HG02970 (cell line): ENCODE measurements around the gene LRRTM4.
"Not testable (repeated sequence)": the region's sequence is repeated elsewhere in the genome, so short reads cannot be mapped to it uniquely, and the experiment has no call there.

ENCODE experiments used
- ATAC-seq: cut with Tn5 transposase; IDR thresholded peaks from one replicate; pipeline ENCODE4 v1.9.1; 2021; ENCODE audit warnings: mild to moderate bottlenecking, moderate library complexity, moderate number of reproducible peaks; ENCODE audit not compliant: unreplicated experiment, low FRiP score

Gene LRRTM4

DNA sequence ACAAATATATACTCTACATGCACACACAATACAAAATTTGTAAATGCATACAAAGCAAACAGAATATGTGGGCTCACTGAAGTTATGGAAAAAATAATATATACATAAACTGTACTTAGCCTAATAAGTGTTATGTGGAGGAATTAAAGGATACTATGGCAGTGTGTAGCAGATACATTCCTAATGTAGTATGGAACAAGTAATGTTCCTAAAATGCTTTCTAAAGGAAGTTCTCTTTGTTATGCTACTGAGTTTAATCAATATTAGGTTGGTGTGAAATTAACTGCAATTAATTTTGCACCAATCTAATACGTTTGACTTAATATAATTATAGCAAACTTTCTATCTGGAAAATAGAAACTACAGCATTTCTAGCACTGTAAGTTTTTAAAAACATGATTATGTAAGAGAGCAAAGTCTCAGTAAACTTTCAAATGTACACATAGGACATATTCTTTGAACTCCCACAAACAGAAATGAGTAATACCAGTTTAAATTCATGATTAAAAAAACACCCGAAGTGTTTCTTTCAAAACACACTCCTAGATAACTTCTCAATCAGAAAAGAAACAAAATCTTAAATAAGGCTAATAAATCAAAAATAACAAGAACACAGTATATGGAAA is 331.3 kb downstream of the LRRTM4 start:
- no peak for ATAC-seq

DNA sequence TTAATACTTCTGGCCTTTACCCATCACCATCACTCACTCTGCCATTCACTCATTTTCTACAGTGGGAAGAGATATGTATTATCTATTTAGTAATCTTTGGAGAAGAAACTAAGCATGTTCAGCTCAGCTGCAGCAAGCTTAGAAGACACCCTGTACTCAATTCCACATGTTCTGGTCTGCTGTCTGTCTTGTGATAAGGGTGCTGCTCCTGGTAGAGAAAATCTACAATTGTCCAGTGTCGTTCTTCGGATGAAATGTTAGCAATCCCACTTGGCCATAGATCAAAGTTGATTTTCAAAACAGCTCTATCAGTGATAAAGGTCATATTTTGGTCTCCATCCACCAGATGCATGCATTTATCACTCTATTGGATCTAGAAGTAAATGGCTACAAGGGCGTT is 337.1 kb downstream of the LRRTM4 start:
- ATAC-seq, result no peak

DNA sequence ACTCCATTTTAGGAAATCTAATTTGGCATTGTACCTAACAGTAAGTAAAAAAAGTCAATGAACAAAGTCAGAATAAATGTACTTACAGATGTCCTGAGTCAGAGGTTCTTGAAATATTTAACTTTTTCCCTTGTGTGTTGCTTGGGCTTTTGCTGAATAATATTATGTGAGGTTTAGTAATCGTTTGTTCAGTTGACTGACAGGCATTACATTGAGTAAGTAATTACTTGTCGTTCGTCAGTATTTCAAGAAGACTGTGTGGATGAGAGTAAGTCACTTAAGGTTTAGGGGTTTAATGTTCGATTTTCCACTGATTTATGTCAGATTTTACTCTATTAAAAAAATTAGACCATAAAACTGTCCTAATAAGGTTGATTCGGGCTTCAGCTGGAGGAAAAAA is 342.9 kb downstream of the LRRTM4 start:
- no peak for ATAC-seq

DNA sequence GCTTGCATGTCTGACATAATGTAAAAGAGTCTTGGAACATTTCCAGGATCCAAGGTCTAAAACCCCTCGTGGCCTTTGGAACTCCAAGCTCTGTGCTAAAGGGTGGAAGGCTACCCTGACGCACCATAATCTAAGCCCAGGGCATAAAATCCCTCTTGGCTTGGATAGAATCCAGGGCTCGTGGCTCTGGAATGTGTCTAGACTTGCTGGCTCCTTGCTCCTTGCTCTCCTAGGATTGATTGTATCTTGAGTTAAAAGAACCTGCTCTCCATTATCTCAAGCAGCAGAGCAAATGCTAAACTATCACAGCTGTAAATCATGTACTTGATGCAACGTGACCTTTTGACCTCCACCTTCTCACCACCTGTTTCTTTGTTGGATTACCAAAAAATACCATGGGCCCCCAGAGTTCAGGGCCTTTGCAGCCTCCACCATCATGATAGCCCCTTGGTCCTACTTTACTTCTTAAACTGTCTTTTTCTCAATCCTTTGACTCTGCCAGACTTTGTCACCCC is 346.9 kb downstream of the LRRTM4 start:
- ATAC-seq, result not testable (repeated sequence)

DNA sequence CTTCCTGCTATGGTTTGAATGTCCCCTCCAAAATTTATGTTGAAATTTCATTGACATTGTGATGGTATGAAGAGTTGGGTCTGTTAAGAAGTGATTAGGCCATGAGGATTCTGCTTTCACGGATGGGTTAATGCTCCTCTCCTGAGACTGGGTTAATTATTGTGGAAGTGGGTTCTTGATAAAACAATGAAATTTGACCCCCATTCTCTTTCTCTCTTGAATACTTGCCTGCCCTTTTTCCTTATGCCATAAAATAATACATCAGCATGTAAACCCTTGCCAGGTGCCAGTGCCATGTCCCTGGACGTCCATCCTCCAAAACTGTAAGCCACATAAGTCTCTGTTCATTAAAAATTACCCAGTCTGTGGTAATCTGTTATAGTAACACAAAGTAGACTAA is 352.8 kb downstream of the LRRTM4 start:
- ATAC-seq, result no peak

DNA sequence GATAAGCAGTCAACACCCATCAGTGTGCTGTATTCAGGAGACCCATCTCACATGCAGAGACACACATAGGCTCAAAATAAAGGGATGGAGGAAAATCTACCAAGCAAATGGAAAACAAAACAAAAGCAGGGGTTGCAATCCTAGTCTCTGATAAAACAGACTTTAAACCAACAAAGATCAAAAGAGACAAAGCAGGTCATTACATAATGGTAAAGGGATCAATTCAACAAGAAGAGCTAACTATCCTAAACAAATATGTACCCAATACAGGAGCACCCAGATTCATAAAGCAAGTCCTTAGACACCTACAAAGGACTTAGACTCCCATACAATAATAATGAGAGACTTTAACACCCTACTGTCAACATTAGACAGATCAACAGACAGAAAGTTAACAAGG is 358.2 kb downstream of the LRRTM4 start:
- ATAC-seq, result not testable (repeated sequence)

DNA sequence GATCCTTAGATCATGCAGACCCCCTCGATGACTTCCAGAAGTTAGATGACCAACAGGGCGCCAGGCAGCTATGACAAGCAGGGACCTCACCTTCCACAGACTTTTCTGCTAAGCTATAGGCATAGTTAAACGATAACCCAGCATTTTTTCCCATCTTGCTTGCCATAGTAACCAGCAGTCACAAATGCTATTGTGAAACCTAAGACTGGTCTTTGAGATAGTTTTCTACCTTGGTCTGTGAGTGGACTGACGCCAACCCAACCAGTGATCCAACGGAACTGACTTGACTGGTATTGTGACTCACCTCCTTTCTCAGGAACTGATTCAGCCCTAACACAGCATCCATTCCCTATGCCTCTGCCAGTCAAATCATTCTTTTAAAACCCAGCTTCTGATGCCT is 361.2 kb downstream of the LRRTM4 start:
- no peak for ATAC-seq

DNA sequence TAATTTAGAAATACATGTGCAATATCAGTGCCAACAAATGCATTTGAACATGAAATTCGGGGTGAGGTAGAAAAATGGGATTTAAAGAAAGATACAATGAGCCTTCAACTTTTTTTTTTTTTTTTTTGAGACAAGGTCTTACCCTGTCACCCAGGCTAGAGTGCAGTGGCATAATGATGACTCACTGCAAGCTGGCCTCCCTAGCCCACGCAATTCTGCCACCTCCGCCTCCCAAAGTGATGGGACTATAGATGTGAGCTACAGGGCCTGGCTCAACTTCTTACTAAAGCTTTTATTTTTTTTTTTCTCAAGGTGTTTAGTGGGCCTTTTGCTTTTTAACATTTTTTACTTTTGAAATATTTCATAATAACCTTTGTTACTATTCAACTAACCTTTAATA is 365.6 kb downstream of the LRRTM4 start:
- ATAC-seq, result no peak

DNA sequence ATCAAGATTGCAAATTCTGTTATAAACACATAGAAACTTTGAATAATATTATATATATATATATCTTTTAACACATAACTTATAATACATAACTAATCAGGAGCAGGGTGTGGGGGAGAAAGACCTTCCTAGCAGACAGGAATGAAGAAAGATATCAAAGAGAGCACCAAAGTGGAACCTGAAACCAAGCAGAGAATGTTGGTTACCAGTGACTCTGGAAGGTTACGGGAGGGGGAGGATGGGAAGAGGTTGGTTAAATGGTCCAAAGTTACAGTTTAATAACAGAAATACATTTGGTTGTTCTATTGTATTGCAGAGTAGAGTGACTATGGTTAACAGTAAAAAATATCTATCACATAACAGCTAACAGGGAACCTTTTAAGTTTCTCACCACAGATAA is 366.7 kb downstream of the LRRTM4 start:
- no peak for ATAC-seq

DNA sequence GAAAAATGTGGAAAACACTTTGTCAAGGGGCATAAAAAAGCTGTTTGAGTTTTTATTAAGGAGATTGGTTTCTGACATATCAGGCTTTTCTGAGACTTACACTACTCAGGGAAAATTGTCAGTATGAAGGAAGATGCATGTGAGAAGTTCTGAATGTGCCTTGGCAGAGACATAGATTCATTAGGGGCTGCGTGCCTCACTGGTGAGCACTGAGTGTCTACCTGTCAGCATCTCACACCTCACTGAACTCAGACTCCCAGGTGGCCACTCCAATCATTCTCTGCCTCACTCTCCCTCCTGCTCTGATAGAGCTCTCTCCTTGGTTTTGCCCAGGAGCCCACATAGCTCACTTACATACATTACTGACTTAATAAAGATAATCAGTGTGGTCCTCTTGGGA is 372.6 kb downstream of the LRRTM4 start:
- ATAC-seq, result no peak

DNA sequence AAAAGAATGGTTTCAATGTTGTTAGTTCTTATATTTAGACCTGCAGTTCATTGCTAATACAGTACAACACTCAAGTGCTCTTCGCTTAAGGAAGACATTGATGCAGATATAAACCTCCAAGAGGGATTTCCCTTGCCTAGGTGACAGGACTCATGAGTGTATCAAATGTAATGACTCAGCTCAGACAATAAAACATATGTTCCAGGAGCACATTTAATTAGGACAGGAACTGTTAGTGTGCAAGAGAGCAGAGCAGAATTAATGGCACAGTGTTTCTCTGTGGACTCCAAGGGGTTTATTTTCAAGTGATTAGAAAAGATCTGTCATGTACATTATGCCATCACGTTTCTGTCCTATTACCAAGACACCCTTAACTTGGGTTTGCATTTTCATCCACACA is 375.0 kb downstream of the LRRTM4 start:
- no peak for ATAC-seq

DNA sequence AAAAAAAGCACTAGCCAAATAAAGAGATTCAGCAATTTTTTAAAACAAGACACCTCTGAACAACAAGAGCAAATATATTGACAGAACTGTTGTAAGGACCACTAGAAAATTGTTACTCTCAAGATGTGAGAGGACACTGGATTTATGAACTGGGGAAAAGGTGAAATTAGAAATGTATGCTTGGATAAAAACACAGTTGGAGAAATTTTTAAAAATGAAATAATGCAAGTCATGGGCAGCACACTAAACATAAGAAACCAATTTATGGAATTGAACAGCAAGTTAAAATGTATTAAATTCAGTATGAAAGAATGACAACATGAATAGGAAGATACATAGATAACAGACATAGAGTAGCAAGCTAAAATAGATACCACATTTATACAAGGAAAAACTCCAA is 377.4 kb downstream of the LRRTM4 start:
- ATAC-seq, result no peak

DNA sequence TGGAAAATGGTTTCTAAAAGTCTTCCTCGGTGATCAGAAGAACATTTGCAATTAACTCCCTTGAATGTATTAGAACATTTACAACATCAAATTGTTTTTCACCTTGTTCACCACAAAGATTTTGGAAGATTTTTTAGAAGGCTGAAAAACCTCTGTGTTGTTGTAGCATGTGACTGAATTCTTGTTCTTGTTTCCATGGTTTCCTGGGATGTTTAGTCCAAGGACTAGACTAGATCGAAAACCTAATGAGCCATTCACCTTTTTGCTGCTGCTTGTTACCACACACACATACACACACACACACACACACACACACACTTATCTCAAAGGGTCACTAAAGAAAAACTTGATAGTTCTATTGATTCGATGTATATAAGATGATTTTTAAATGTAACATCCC is 380.0 kb downstream of the LRRTM4 start:
- ATAC-seq, result no peak

DNA sequence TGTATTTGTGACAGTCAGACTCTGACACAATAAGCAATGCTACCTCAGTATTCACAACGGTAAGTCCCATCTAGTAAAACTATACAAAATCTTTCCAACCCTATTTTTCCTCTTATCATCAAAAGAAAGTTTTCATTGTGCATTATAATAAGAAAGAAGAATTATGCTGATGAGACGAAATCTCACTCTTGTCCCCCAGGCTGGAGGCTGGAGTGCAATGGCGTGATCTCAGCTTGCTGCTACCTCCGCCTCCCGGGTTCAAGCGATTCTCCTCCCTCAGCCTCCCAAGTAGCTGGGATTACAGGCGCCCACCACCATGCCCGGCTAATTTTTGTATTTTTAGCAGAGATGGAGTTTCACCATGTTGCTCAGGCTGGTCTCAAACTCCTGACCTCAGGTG is 393.7 kb downstream of the LRRTM4 start:
- not testable (repeated sequence) for ATAC-seq

DNA sequence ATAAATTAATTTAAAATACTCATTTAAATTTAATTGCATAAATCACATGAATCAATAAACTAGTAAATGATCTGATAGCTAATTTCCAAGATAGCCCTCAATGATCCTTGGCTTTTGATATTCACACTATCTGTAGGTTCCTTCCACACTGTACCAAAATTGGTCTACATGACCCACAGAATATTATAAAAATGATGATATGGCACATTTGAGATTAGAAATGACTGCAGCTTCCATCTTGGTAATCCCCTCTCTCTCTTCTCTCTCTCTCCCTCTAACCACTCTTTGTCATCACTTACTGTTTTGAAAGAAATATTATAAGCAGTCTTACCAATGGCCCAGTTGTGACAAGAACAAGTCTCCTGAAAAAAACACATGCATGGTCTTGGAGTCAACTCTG is 394.8 kb downstream of the LRRTM4 start:
- ATAC-seq, result no peak

DNA sequence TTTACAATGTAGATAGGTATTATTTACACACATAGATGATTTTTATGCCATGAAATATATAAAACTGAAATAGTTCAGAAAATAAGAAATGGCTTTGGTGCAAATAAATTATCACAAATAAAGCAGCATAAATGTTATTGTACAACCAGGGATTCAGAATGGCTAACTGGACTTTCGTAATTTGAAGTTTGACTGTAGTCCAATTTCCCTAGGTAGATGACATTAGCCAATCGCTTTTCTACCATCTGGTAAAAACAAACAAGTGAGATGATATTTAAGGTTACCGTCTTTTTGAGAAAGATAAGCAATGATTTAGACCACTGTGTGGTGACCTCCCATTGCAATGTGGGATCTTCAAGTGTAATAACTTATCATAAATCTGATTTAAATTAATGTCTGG is 400.7 kb downstream of the LRRTM4 start:
- no peak for ATAC-seq

DNA sequence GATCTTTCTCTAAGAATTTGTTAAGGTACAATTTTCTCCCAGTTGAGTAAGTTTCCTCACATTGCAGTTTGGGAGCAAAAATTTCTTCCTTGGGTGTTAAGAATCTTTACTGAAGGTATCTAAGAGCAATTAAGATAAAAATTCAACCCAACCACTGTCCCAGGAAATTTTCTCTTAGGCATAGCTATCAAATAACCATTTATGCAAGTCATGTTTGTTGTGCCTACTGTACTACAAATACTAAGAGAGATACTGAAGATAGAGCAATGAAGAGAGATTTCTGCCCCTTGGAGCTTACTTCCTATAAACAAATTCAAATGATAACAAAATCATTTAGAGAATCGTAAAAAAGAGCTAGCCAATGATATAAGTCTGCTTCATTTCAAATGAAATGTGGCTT is 402.8 kb downstream of the LRRTM4 start:
- ATAC-seq, result no peak

DNA sequence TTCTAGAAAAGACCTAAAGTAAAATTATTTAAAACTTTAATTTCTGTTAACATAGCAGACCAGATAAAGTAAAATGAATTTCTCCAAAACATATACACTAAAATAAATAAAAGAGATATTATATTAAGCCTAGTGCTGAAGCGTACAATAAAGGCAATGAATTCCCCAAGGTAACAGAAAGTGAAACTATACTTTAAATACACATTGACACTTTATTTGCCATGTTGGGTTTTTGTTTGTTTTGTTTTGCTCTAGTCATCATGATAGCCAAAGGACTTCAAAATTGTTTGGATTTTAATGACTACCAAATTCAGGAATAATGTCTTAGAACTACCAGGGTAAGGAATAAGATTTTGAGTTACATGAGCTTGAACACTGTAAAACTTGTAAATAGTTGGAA is 413.3 kb downstream of the LRRTM4 start:
- ATAC-seq, result no peak

DNA sequence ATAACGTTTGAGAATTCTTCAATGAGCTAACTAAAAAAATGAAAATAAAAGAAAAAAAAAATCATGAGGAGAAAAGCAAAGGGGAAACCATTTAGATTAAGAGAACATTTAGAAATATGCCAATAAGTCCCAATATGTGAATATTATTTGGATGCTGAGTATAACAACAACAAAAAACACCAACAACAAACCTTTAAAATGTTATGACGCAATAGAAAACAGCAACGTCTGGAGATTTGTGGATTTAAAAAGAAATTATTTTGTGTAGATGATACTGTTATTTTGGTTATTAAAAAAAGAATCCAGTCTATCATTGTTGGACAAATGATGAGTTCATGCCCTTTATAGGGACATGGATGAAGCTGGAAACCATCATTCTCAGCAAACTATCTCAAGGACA is 417.2 kb downstream of the LRRTM4 start:
- no peak for ATAC-seq

DNA sequence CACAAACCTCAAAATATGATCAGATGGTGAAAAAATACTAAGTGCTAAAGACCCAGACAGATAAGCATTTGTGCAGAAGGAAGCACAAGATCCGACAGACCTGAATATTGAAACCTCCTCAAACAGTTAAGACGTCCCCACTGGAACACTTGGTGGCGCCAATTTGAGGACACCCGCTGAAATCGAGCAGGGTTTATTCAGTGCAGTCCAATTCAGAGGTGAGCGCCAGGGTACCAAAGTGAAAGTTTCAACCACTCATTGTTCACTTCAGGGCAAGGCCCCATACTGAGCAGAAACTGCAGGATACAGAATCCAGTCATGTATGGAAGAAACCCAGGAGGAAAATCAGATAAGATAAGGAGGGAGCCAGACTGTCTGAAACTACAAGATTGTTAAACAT is 417.6 kb downstream of the LRRTM4 start:
- ATAC-seq, result no peak

DNA sequence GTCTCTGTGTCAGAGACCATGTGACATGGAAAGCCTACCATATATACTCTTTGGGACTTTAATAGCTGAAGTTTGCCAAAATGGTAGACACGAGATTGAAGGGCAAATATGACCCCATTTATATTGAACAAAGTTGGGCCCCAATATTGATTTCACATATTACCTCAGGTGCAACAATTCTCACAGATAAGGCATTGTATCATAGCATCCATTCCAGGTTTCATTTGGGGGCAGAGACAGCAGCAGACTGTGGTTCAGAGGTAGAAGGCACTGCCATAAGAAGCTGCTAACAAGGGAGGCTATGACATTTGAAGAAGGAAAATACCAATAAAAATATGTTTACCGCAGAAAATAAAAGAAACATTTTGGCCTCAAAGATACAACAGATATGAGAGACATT is 419.2 kb downstream of the LRRTM4 start:
- no peak for ATAC-seq

DNA sequence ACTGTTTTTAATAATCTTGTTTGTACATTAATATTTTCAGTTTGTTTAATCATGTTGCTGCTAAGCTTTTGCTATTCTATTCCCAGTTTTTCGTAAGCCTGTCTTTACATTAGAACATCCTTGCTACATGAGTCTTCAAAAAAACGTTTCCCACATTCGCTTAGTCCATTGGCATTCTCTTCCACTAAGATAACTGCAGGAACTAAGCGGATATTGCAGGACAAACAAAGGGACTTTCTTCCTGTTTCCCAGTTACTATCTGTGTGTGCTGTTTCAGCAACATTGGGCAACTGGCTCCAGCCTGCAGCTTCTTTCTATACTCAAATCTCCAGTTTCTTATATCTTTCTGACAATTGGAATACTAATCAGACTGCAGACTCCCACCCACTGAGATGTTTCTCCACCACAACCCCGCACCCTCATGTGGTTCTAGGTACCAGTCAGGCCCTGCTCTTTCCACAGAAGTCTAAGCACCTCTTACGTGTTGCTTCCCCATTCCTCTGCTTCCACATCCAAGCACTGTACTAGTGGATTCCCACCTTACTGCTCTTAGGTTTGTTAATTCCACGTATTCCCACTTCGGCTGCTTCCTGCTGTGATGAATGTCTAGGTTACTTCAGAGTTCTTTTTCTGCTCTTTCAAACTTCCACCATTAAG is 420.3 kb downstream of the LRRTM4 start:
- ATAC-seq, result no peak
